Ascending aorta (tissue), 2 donors: ENCODE measurements around the gene FAF1. TPM values are rescaled to one million over a fixed set of nuclear protein-coding genes. Genes with fewer than 3 reads are reported as not detected.
"Not testable (repeated sequence)": the region's sequence is repeated elsewhere in the genome, so short reads cannot be mapped to it uniquely, and the experiment has no call there.

Experiments used
- DNase-seq, 2 donors: peaks; one replicate each; pipeline ENCODE4 v3.0.0-alpha.2; 2019; ENCODE audit warnings: low spot score in 2 of 2
- H3K27ac ChIP-seq, 2 donors: fragments of 200-600 bp; sonication (generic); one replicate each; pipeline ENCODE4 v1.5.1; 2016 to 2017; ENCODE audit warnings: mild to moderate bottlenecking in 1 of 2
- H3K27me3 ChIP-seq: fragments of 200-600 bp; sonication (generic); one replicate; pipeline ENCODE4 v1.5.1; 2017
- H3K36me3 ChIP-seq, 2 donors: fragments of 200-600 bp; sonication (generic); one replicate each; pipeline ENCODE4 v1.5.1; 2016
- H3K4me1 ChIP-seq, 2 donors: fragments of 200-600 bp; sonication (generic); one replicate each; pipeline ENCODE4 v1.5.1; 2016 to 2017; ENCODE audit warnings: mild to moderate bottlenecking in 1 of 2
- H3K4me3 ChIP-seq, 2 donors: fragments of 200-600 bp; sonication (generic); one replicate each; pipeline ENCODE4 v1.5.1; 2016 to 2017; ENCODE audit warnings: mild to moderate bottlenecking in 1 of 2
- H3K9me3 ChIP-seq, 2 donors: fragments of 200-600 bp; sonication (generic); one replicate each; pipeline ENCODE4 v1.5.1; 2016
- intact Hi-C: fragments of 100-400 bp; cut with DNase I; formaldehyde crosslinking; loops from one replicate; pipeline ENCODE4 v1.15.1; 2023
- total RNA-seq: library from RNA; depleted of rRNA; stranded (reverse); fragments of >200 nt; gene quantifications from one replicate; pipeline ENCODE4 v1.1.0, GENCODE V29; 2016
- TF ChIP-seq, protein P1 (sequence below), 3 experiments: fragments of 200-600 bp in 2 of 3; fragments of 450-650 bp in 1 of 3; sonication (generic) in 2 of 3; IDR thresholded peaks; one replicate each; pipeline ENCODE4 v1.5.1; 2016 to 2019; ENCODE audit warnings: antibody characterized with exemption in 3 of 3, mild to moderate bottlenecking in 1 of 3, moderate library complexity in 1 of 3

Gene FAF1
- total RNA-seq, 1 donor from 2014 or later, result 16.4 TPM

DNA sequence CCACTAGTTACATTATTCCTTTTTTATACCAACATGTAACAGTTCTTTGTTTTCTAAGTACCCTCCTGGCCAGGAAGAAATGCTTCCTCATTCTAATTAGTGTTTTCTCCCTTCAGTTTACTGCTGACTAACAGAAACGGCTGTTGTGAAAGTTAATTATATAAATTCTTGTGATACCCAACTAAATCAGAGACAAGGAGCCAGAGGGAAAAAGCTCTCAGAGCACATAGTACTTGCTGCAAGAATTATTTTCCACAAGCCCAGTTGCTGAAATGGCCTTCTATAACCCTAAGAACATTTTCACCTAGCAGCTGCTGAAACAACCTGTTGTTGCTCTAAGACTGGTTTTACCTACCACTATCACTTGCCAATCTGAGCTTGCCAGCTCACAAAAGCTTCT lies 82.4 kb downstream of the FAF1 start:
- Histone ChIP-seq H3K4me1 (no peaks in the 10 kb centered on the region), H3K36me3 (no peaks in the 10 kb centered on the region), H3K4me3 (no peak overlapping the region), H3K27me3 (no peaks in the 10 kb centered on the region), H3K9me3 (no peaks in the 10 kb centered on the region), H3K27ac (no peak overlapping the region)
- TF ChIP-seq, protein P1, sequence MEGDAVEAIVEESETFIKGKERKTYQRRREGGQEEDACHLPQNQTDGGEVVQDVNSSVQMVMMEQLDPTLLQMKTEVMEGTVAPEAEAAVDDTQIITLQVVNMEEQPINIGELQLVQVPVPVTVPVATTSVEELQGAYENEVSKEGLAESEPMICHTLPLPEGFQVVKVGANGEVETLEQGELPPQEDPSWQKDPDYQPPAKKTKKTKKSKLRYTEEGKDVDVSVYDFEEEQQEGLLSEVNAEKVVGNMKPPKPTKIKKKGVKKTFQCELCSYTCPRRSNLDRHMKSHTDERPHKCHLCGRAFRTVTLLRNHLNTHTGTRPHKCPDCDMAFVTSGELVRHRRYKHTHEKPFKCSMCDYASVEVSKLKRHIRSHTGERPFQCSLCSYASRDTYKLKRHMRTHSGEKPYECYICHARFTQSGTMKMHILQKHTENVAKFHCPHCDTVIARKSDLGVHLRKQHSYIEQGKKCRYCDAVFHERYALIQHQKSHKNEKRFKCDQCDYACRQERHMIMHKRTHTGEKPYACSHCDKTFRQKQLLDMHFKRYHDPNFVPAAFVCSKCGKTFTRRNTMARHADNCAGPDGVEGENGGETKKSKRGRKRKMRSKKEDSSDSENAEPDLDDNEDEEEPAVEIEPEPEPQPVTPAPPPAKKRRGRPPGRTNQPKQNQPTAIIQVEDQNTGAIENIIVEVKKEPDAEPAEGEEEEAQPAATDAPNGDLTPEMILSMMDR (IDR thresholded peaks at IDR 0.05), result no peak
- DNase-seq, result no peak
- intact Hi-C loops, result no loop called here

DNA sequence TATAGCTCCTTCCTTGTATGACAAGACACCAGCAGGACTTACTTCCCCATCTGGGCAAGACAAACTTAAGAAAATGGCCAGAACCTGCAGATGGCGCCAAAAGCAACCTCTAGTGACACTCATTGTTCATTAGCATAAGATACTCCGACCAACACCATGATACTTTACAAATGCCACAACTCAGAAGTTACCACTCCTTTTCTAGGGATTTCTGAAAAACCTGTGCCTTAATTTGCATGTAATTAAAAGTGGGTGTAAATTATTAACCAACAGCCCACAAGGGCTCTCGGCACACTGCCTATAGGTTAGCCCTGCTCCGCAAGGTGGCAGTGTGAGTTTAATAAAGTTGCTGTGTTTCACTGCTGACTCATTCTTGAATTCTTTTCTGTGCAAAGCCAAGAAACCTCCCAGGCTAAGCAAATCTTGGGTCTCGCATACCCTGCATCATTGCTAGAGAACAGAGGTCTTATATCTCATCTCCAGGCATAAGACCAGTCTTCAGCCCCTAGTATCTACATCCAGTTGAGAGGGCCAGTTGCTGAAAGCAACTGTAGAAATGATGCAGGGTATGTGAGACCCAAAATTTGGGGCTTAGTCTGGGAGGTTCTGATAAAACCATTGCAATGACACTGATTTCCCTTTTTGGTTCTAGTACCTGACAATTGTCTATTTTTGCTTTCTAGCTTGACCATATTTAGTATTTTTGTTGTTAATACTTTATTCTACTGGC lies 86.4 kb downstream of the FAF1 start:
- Histone ChIP-seq H3K4me3 (no peak overlapping the region), H3K27me3 (no peaks in the 10 kb centered on the region), H3K36me3 (no peaks in the 10 kb centered on the region), H3K4me1 (no peaks in the 10 kb centered on the region), H3K27ac (no peak overlapping the region), H3K9me3 (no peaks in the 10 kb centered on the region)
- TF ChIP-seq, protein P1 (IDR thresholded peaks at IDR 0.05), result peak; percentile 16 to 48 (median 20)
- intact Hi-C loops, result no loop called here
- DNase-seq, result peak in 1 of 2 donors; percentile 74

DNA sequence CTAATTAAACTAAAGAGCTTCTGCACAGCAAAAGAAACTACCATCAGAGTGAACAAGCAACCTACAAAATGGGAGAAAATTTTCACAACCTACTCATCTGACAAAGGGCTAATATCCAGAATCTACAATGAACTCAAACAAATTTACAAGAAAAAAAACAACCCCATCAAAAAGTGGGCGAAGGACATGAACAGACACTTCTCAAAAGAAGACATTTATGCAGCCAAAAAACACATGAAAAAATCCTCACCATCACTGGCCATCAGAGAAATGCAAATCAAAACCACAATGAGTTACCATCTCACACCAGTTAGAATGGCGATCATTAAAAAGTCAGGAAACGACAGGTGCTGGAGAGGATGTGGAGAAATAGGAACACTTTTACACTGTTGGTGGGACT lies 95.2 kb downstream of the FAF1 start:
- H3K4me3 ChIP-seq, H3K27me3 ChIP-seq, H3K4me1 ChIP-seq, DNase-seq, intact Hi-C loops, H3K27ac ChIP-seq, H3K36me3 ChIP-seq: not testable (repeated sequence)
- H3K9me3 ChIP-seq, result peaks cover 0 to 20% of the 10 kb centered on the region in 2 donors

DNA sequence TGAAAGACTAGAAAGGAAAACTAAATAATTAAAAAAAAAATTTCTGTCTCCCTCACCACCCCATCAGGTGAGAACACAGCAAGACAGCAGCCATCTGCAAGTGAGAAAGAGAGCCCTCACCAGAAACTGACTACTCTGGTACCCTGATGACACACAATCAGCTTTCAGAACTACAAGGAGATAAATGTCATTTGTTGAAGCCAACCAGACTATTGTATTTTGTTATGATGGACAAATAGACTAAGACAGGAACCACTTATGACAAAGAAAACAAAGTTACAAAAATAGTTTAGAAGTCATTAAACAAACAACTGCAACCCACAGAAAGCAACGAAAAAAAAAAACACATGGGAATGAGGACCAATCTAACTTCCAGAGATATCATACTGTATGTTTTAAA lies 98.3 kb downstream of the FAF1 start:
- Histone ChIP-seq H3K9me3 (peaks cover 0 to 25% of the 10 kb centered on the region in 2 donors), H3K4me1 (no peaks in the 10 kb centered on the region), H3K36me3 (no peaks in the 10 kb centered on the region), H3K4me3 (no peak overlapping the region), H3K27ac (no peak overlapping the region), H3K27me3 (no peaks in the 10 kb centered on the region)
- TF ChIP-seq, protein P1 (IDR thresholded peaks at IDR 0.05), result no peak
- intact Hi-C loops, result no loop called here
- no peak for DNase-seq

DNA sequence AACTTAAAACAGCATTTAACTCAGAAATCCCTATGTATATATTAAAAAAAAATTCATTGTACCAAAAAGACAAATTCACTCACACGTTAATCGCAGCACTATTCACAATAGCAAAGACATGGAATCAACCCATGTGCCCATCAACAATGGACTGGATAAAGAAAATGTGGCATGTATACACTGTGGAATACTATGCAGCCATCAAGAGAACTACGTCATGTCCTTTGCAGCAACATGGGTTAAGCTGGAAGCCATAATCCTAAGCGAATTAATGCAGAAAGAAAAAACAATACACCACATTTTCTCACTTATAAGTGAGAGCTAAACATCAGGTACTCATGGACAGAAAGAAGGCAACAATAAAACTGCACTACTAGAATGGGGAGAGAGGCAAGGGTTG lies 99.4 kb downstream of the FAF1 start:
- Histone ChIP-seq H3K36me3 (no peaks in the 10 kb centered on the region), H3K4me1 (no peaks in the 10 kb centered on the region), H3K9me3 (peaks cover 0 to 25% of the 10 kb centered on the region in 2 donors), H3K27ac (no peak overlapping the region), H3K4me3 (no peak overlapping the region), H3K27me3 (no peaks in the 10 kb centered on the region)
- DNase-seq, result no peak
- intact Hi-C loops, result no loop called here
- TF ChIP-seq, protein P1 (IDR thresholded peaks at IDR 0.05), result no peak

DNA sequence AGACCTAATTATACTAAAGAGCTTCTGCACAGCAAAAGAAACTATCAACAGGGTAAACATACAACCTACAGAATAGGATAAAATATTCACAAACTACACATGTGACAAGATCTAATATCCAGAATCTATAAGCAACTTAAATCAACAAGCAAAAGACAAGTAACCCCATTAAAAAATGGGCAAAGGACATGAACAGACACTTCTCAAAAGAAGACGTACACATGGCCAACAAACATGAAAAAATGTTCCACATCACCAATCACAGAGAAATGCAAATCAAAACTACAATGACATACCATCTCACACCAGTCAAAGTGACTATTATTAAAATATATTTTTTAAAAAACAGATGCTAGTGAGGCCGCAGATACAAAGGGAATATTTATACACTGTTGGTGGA lies 99.8 kb downstream of the FAF1 start:
- no peak overlapping the region for H3K4me3 ChIP-seq
- H3K36me3 ChIP-seq, result no peaks in the 10 kb centered on the region
- H3K27me3 ChIP-seq, result no peaks in the 10 kb centered on the region
- H3K4me1 ChIP-seq, result no peaks in the 10 kb centered on the region
- peaks cover 0 to 25% of the 10 kb centered on the region in 2 donors for H3K9me3 ChIP-seq
- TF ChIP-seq, protein P1 (IDR thresholded peaks at IDR 0.05), result no peak
- H3K27ac ChIP-seq, result no peak overlapping the region
- no peak for DNase-seq
- intact Hi-C loops, result no loop called here
